HCT116 (cell line): Measurements from ENCODE around the gene CLOCK. TPM values are rescaled to one million over a fixed set of nuclear protein-coding genes. Genes with fewer than 3 reads are reported as not detected.

Source experiments
- ATAC-seq: fragments of 200-7000 bp; cut with Tn5 transposase; 2 replicates; pipeline ENCODE4 v1.9.1; 2020; ENCODE audit warnings: mild to moderate bottlenecking, moderate library complexity
- BruUV-seq: library from RNA; stranded (reverse); fragments of 400-500 nt; replicated peaks from 2 replicates; lab custom pipeline; 2021; lab: Mats Ljungman, UMichigan
- CTCF ChIA-PET: fragments of 300-600 bp; sonication (Branson Sonifier 250); formaldehyde crosslinking; loops from one replicate; lab custom pipeline; 2021; ENCODE audit warnings: antibody characterized with exemption; lab: Charles Lee
- POLR2A ChIA-PET: fragments of 300-600, 350-600 bp; sonication (Branson Sonifier 250); formaldehyde crosslinking; loops from one replicate; lab custom pipeline; 2021; ENCODE audit warnings: antibody characterized with exemption; lab: Charles Lee
- RAD21 ChIA-PET, 2 experiments: fragments of 300-600 bp; sonication (Branson Sonifier 250); formaldehyde crosslinking; loops; one replicate each; lab custom pipeline; 2023; ENCODE audit warnings: low total read pairs in 2 of 2; ENCODE audit not compliant: uncharacterized antibody in 2 of 2, unreplicated experiment in 2 of 2, low non-redundant PET in 1 of 2; lab: Charles Lee
- DNase-seq: peaks from one replicate; pipeline ENCODE4 v3.0.0-alpha.2; 2010; ENCODE audit warnings: low read depth, low spot score
- H2AFZ ChIP-seq: fragments of 200-600 bp; shearing (Covaris generic), sonication (generic); 2 replicates; pipeline ENCODE4 v1.6.1; 2017; ENCODE audit warnings: low read depth, mixed run types, mixed read lengths, antibody characterized with exemption, low read length; ENCODE audit not compliant: poor library complexity, severe bottlenecking
- H3K27ac ChIP-seq: 2 replicates; pipeline ENCODE4 v1.5.1; 2012; ENCODE audit warnings: low read depth, low read length
- H3K27me3 ChIP-seq: fragments of 200-600 bp; sonication (generic); 2 replicates; pipeline ENCODE4 v1.6.1; 2016; ENCODE audit warnings: mixed run types, low read length, mixed read lengths; ENCODE audit not compliant: insufficient read depth
- H3K36me3 ChIP-seq, 2 experiments: fragments of 200-500 bp in 1 of 2; fragments of 200-600 bp in 1 of 2; sonication (Bioruptor generic) in 1 of 2; sonication (generic) in 1 of 2; 2 replicates each; pipeline versions ENCODE4 v1.5.1 to v1.6.1; 2014 to 2016; ENCODE audit warnings: low read length in 2 of 2, inconsistent platforms in 1 of 2, mixed read lengths in 1 of 2, mixed run types in 1 of 2; ENCODE audit not compliant: insufficient read depth in 2 of 2, control insufficient read depth in 1 of 2
- H3K4me1 ChIP-seq, 2 experiments: fragments of 200-600 bp in 1 of 2; sonication (generic) in 1 of 2; 2 replicates each; pipeline versions ENCODE4 v1.5.1 to v1.6.1; 2012 to 2017; ENCODE audit warnings: low read length in 2 of 2, inconsistent platforms in 1 of 2, mild to moderate bottlenecking in 1 of 2, mixed read lengths in 1 of 2, mixed run types in 1 of 2, moderate library complexity in 1 of 2; ENCODE audit not compliant: insufficient read depth in 2 of 2, control insufficient read depth in 1 of 2
- H3K4me2 ChIP-seq: fragments of 200-600 bp; sonication (generic); 2 replicates; pipeline ENCODE4 v1.6.1; 2017; ENCODE audit warnings: mixed run types, low read length, mixed read lengths
- H3K4me3 ChIP-seq, 2 experiments: fragments of 200-600 bp in 1 of 2; sonication (generic) in 1 of 2; replicated peaks in 1 of 2; 2 replicates each; pipeline ENCODE4 v1.5.1; 2011 to 2016; ENCODE audit warnings: low read length in 2 of 2, control low read depth in 1 of 2, low read depth in 1 of 2, mild to moderate bottlenecking in 1 of 2, mixed read lengths in 1 of 2, mixed run types in 1 of 2
- H3K79me2 ChIP-seq: fragments of 200-600 bp; sonication (generic); 2 replicates; pipeline ENCODE4 v1.6.1; 2017; ENCODE audit warnings: mild to moderate bottlenecking, mixed run types, low read length, moderate library complexity, mixed read lengths; ENCODE audit not compliant: insufficient read depth
- H3K9ac ChIP-seq: fragments of 200-600 bp; sonication (generic); 2 replicates; pipeline ENCODE4 v1.6.1; 2016; ENCODE audit warnings: low read length, mixed read lengths
- H3K9me2 ChIP-seq: fragments of 200-600 bp; sonication (generic), shearing (Covaris generic); 2 replicates; pipeline ENCODE4 v1.6.1; 2017; ENCODE audit warnings: mixed run types, mild to moderate bottlenecking, moderate library complexity; ENCODE audit not compliant: insufficient read depth
- H3K9me3 ChIP-seq, 2 experiments: fragments of 200-500 bp in 1 of 2; fragments of 200-600 bp in 1 of 2; sonication (Bioruptor generic) in 1 of 2; sonication (generic) in 1 of 2; 2 replicates each; pipeline ENCODE4 v1.6.1; 2014 to 2017; ENCODE audit warnings: low read length in 2 of 2, mixed read lengths in 2 of 2, inconsistent platforms in 1 of 2, low read depth in 1 of 2, mild to moderate bottlenecking in 1 of 2, mixed run types in 1 of 2, moderate library complexity in 1 of 2; ENCODE audit not compliant: control insufficient read depth in 1 of 2, insufficient read depth in 1 of 2
- H4K20me1 ChIP-seq: fragments of 200-600 bp; sonication (generic), shearing (Covaris generic); 2 replicates; pipeline ENCODE4 v1.6.1; 2017; ENCODE audit warnings: mixed run types, mild to moderate bottlenecking, moderate library complexity; ENCODE audit not compliant: insufficient read depth
- CEBPB ChIP-seq: IDR thresholded peaks from 2 replicates; pipeline ENCODE4 v1.6.1; 2012; ENCODE audit warnings: low read depth
- EGR1 ChIP-seq: IDR thresholded peaks from 2 replicates; pipeline ENCODE4 v1.6.1; 2012; ENCODE audit warnings: low read depth
- EZH2 ChIP-seq: fragments of 200-600 bp; sonication (generic); IDR thresholded peaks from 2 replicates; pipeline ENCODE4 v1.6.1; 2017; ENCODE audit warnings: antibody characterized with exemption, mixed run types
- FOSL1 ChIP-seq: IDR thresholded peaks from 2 replicates; pipeline ENCODE4 v1.6.1; 2012; ENCODE audit warnings: low read depth
- JUND ChIP-seq: IDR thresholded peaks from 2 replicates; pipeline ENCODE4 v1.6.1; 2012
- MAX ChIP-seq: IDR thresholded peaks from 2 replicates; pipeline ENCODE4 v1.6.1; 2012
- POLR2AphosphoS5 ChIP-seq: IDR thresholded peaks from 2 replicates; pipeline ENCODE4 v1.6.1; 2011; ENCODE audit warnings: mild to moderate bottlenecking, low read depth, low read length, moderate library complexity
- REST ChIP-seq: IDR thresholded peaks from 2 replicates; pipeline ENCODE4 v1.6.1; 2012; ENCODE audit warnings: low read depth
- SP1 ChIP-seq: IDR thresholded peaks from 2 replicates; pipeline ENCODE4 v1.6.1; 2012; ENCODE audit warnings: low read depth
- SRF ChIP-seq: IDR thresholded peaks from 2 replicates; pipeline ENCODE4 v1.6.1; 2012; ENCODE audit warnings: low read depth
- YY1 ChIP-seq: IDR thresholded peaks from 2 replicates; pipeline ENCODE4 v1.6.1; 2011; ENCODE audit warnings: low read length, low read depth, moderate library complexity, mild to moderate bottlenecking; ENCODE audit not compliant: insufficient replicate concordance; ENCODE audit errors: extremely low read depth
- intact Hi-C: fragments of 100-400 bp; cut with micrococcal nuclease; formaldehyde crosslinking; loops from 2 replicates; pipeline ENCODE4 v1.10.0; 2022
- total RNA-seq: library from RNA; stranded (reverse); gene quantifications from one replicate; pipeline ENCODE4 v1.2.1, GENCODE V29; 2021; ENCODE audit not compliant: unreplicated experiment

The CLOCK gene
- total RNA-seq, 1 experiment from 2014 or later, result 38.7 TPM

- DNase-seq (no peak), ATAC-seq (peak; percentile 84)
- ChIA-PET CTCF (no interaction called here), POLR2A (no interaction called here), RAD21 (no interaction called here)
- no peaks in the 10 kb centered on the region for H3K9me3 ChIP-seq
- H3K36me3 ChIP-seq, result peaks cover 2 to 3% of the 10 kb centered on the region in 2 experiments; a peak in 1 of 4 replicates
- intact Hi-C loops, result loop anchor here (5.0 kb wide), 1 partner anchor 89 kb away; the partner anchor contains the start of gene CLOCK
- H3K4me1 ChIP-seq, result peaks cover 4 to 22% of the 10 kb centered on the region in 2 experiments; a peak in 3 of 4 replicates
- no TSS peak for BruUV-seq
- no peaks in the 10 kb centered on the region for H3K27me3 ChIP-seq
- H3K79me2 ChIP-seq, result no peaks in the 10 kb centered on the region
- peaks cover 4% of the 10 kb centered on the region; the same call in 1 of the 2 replicates for H4K20me1 ChIP-seq
- H3K9me2 ChIP-seq, result no peaks in the 10 kb centered on the region
- H3K4me2 ChIP-seq, result peak overlapping the region; percentile 45
- H3K27ac ChIP-seq, result peak overlapping the region; percentile 7; the same call in 1 of the 2 replicates
- no peak overlapping the region for H2AFZ ChIP-seq
- peak overlapping the region; percentile 15; the same call in 1 of the 2 replicates for H3K9ac ChIP-seq
- TF ChIP-seq MAX (peak; percentile 18; the same call in 1 of the 2 replicates), POLR2AphosphoS5 (no peak), EZH2 (no peak), SRF (no peak), SP1 (no peak), EGR1 (no peak), FOSL1 (peak; percentile 50), JUND (peak; percentile 31; the same call in 1 of the 2 replicates), YY1 (no peak), REST (no peak), CEBPB (no peak)
- TF ChIP-seq, all 23 proteins: peak for 3
- no peak overlapping the region; a peak in 1 of 4 replicates for H3K4me3 ChIP-seq
Measured at GRCh38 chr4:55458164-55458563, 88.5 kb downstream of the CLOCK start.
